ENCODE measurements around the gene SSUH2.

The SSUH2 gene

GRCh38 chr3:8578282-8578681 lies 66.3 kb downstream of the SSUH2 start:
- FAIRE-seq, result no peak

DNA sequence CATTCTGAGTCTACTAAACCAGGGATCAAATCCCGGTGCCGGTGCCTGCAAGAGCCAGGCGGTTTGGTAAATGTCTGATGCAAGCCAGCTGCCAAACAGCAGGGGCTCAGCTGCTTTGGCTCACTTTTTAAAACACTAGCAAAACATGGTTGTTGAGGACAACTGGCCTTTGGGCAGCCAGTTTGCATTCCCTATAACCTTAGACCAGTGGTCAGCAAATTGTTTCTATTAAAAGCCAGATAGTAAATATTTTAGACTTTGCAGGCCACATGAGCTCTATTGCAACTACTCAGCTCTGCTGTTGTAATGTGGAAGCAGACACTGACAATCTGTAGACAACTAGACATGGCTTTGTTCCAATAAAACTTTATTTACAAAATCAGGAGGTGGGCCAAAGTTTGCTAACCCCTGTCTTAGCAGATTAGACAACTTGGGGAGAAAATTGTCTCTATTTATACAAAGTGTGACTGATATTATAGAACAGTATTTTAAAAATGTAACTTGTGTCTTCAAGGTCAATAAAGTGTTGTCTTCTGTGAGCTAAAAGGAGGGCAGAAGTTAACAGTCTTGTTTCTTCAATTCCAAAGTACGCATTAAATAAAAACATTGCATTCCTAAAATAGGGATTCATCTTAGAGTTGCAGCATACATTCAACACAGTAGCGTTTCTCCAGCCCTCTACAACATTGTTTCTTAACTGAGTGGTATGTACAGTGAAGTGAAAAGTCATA lies 67.6 kb downstream of the SSUH2 start:
- no peak for FAIRE-seq

- FAIRE-seq, result no peak
Measured at GRCh38 chr3:8576436-8576835, 68.2 kb downstream of the SSUH2 start.

- FAIRE-seq, result no peak
Measured at GRCh38 chr3:8575364-8576104, 69.1 kb downstream of the SSUH2 start.

GRCh38 chr3:8574670-8575322 lies 69.8 kb downstream of the SSUH2 start:
- no peak for FAIRE-seq

DNA sequence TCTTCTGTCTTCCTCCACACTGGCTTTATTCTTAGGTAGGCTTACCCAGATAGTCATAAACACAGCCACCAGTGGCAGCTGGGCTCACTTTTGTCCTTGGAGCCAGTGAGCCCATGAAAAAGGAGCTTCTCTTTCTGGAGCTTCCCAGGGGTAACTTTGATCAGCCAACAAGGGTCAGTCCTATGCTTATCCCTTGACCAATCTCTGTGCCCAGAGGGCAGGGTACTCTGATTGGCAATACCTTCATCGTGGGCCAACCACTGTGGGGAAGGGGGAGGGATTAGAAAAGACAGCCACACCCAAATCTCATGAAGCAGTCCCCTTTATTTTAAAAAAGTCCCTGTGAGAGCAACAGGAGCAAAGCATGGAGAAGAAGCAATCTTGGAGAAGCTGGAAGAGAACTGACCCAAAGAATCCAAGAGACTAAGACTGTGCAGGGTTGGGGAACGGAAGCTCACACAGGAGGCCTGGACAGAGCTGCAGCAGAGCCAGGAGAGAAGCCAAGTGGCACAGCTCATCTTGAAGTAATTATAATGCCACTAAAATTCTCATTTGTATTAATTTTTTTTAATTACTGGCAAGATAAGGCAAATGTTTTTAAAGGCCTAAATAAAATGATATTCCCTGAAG lies 70.4 kb downstream of the SSUH2 start:
- FAIRE-seq, result no peak

DNA sequence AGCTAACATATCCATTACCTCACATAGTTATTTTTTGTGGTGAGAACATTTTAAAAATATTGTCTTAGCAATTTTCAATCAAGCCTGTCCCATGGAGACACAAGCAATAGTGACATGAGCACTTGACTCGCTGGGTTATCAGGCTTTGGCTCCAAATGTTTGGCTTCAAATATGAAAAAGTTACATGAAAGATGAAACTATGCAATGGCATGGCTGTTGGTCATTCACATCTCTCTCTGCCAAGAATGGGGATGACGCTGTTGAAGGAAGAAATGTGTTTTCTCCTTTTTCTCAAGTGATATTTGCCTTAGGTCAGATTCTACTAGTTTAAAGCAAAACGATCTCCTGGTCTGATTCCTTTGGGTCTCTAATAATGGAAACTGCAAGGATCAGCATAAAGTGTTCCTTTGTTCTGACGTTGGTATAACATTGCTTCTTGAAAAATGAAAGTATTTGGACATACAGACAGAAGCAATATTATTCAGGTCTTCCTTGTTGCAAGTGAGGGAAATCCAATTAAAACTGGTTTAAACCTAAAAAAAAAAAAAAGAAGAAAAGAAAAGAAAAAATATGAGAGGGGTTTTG lies 71.2 kb downstream of the SSUH2 start:
- FAIRE-seq, result no peak

DNA sequence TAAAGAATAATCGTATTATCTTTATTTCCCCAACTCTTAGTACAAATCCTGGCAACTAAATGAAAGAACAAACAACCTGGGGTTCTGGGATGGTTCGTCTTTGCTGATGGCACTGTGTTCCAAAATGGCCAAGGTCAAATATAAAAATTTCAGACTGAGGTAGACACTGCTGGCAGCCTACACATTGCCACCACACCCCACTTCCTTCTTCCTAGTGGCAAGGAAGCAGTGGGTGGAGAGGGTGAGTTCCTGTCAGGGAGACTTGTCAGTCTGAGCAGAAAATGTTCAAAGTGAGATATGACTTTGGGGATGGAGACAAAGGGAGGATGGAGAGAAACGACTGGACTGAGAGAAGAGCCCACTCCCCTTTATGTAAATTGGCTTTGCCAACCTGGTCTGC lies 73.3 kb downstream of the SSUH2 start:
- no peak for FAIRE-seq

Data from colon (tissue), 2 donors.